ENCODE data around the gene KIF13A. TPM values are rescaled to one million over a fixed set of nuclear protein-coding genes. Genes with fewer than 3 reads are reported as not detected.

Gene KIF13A
- total and polyA plus RNA-seq, 2 donors (not counting 3 experiments of a cell fraction or from before 2014, with no cell fraction given) = 24.9 to 65.8 TPM

- H3K4me1 ChIP-seq (ENCODE audit: control insufficient read depth, extremely low read depth, insufficient read depth, low read length) = peaks cover 7% of the 10 kb centered on the region
- intact Hi-C loops (cut with micrococcal nuclease) (no loop called here), dilution Hi-C loops (cut with MboI; ENCODE audit: extremely low pct_ligation_motif_present, low sequenced_read_pairs) (no loop called here)
- no peak for TF ChIP-seq MAX (IDR thresholded peaks at IDR 0.05; ENCODE audit: insufficient read depth, insufficient read length)
- TF ChIP-seq EZH2 (IDR thresholded peaks at IDR 0.05; ENCODE audit: borderline replicate concordance, low read depth, low read length, severe bottlenecking) = no peak
- TF ChIP-seq GATA2 (IDR thresholded peaks at IDR 0.05; ENCODE audit: insufficient read depth, insufficient read length, low read depth, low read length) = no peak
- TF ChIP-seq JUN (IDR thresholded peaks at IDR 0.05; ENCODE audit: borderline replicate concordance, insufficient read depth, insufficient read length, low read depth) = no peak
- no peak for TF ChIP-seq POLR2AphosphoS5 (IDR thresholded peaks at IDR 0.05; ENCODE audit: insufficient read depth, low read depth, low read length)
- TF ChIP-seq MYC (IDR thresholded peaks at IDR 0.05; ENCODE audit: low read depth, low read length) = no peak
- no peak for TF ChIP-seq CTCF (IDR thresholded peaks at IDR 0.05; ENCODE audit: extremely low read depth in 1 of 2, insufficient read depth in 1 of 2, low read depth in 1 of 2, low read length in 2 of 2)
- no peak for TF ChIP-seq FOS (IDR thresholded peaks at IDR 0.05; ENCODE audit: borderline replicate concordance, insufficient read depth, low read length)
- TF ChIP-seq POLR2A (IDR thresholded peaks at IDR 0.05; ENCODE audit: low read depth, low read length) = no peak
- ChIA-PET CTCF (interaction anchor here (1.1 to 1.4 kb wide), 2 partner anchors 9 to 24 kb away, joined by 3 read pairs; no protein-coding TSS in a partner anchor), POLR2A (no interaction called here)
- no peaks in the 10 kb centered on the region for H3K27me3 ChIP-seq (ENCODE audit: control insufficient read depth in 2 of 2, insufficient read depth in 2 of 2, low read length in 2 of 2)
- H3K4me2 ChIP-seq (ENCODE audit: insufficient read depth, low read length) = no peak overlapping the region
- H3K79me2 ChIP-seq (ENCODE audit: control insufficient read depth, insufficient read depth, low read length) = peaks cover 16% of the 10 kb centered on the region
- H3K9me1 ChIP-seq (replicated peaks; ENCODE audit: control insufficient read depth, extremely low read depth, insufficient read depth, low read length) = peaks cover 2% of the 10 kb centered on the region
- H3K9me3 ChIP-seq (replicated peaks; ENCODE audit: control insufficient read depth, insufficient read depth, low read length) = no peaks in the 10 kb centered on the region
- no peaks in the 10 kb centered on the region for H3K36me3 ChIP-seq (ENCODE audit: control insufficient read depth in 2 of 2, extremely low read depth in 1 of 2, insufficient read depth in 2 of 2, low read length in 2 of 2)
- H3K4me3 ChIP-seq (replicated peaks in 1 of 3; ENCODE audit: insufficient read depth in 1 of 3, low read depth in 1 of 3, low read length in 3 of 3) = no peak overlapping the region
- no peak overlapping the region for H3K9ac ChIP-seq (replicated peaks; ENCODE audit: extremely low read depth, insufficient read depth, low read length)
- H3K27ac ChIP-seq (ENCODE audit: insufficient read depth, low read depth, low read length) = no peak overlapping the region
- H4K20me1 ChIP-seq (replicated peaks; ENCODE audit: control insufficient read depth, extremely low read depth, insufficient read depth, low read length) = no peaks in the 10 kb centered on the region
- no TSS peak for BruUV-seq (replicated peaks)
- DNase-seq (ENCODE audit: low read depth, low spot score) (no peak), FAIRE-seq (no peak)
- H2AFZ ChIP-seq (ENCODE audit: low read depth, low read length) = no peak overlapping the region
Measured at GRCh38 chr6:17949168-17949567, 38.3 kb downstream of the KIF13A start.

Data from endothelial cell of umbilical vein (primary cell).